Sigmoid colon (tissue), 7 donors: ENCODE results near the gene ACTR3. TPM values are rescaled to one million over a fixed set of nuclear protein-coding genes. Genes with fewer than 3 reads are reported as not detected.

Experiments used
- DNase-seq: peaks from one replicate; pipeline ENCODE4 v3.0.0-alpha.2; 2019
- H3K27ac ChIP-seq, 4 donors: fragments of 200-600 bp; sonication (generic); one replicate each; pipeline ENCODE4 v1.5.1; 2016 to 2019; ENCODE audit warnings: mild to moderate bottlenecking in 1 of 4
- H3K27me3 ChIP-seq, 3 donors: fragments of 200-600 bp; sonication (generic); one replicate each; pipeline ENCODE4 v1.5.1; 2019; ENCODE audit warnings: mild to moderate bottlenecking in 1 of 3
- H3K36me3 ChIP-seq, 4 donors: fragments of 200-600 bp; sonication (generic); one replicate each; pipeline ENCODE4 v1.5.1; 2016 to 2019
- H3K4me1 ChIP-seq, 4 donors: fragments of 200-600 bp; sonication (generic); one replicate each; pipeline ENCODE4 v1.5.1; 2017 to 2019
- H3K4me3 ChIP-seq, 4 donors: fragments of 200-600 bp; sonication (generic); one replicate each; pipeline ENCODE4 v1.5.1; 2017 to 2019; ENCODE audit warnings: mild to moderate bottlenecking in 2 of 4, moderate library complexity in 1 of 4
- H3K9me3 ChIP-seq, 4 donors: fragments of 200-600 bp in 3 of 4; sonication (generic) in 3 of 4; one replicate each; pipeline versions ENCODE4 v1.5.1 to v1.6.1; 2013 to 2019
- EP300 ChIP-seq, 4 donors: sonication (generic); formaldehyde crosslinking; IDR thresholded peaks; one replicate each; pipeline ENCODE4 v1.6.1; 2017; ENCODE audit warnings: antibody characterized with exemption in 4 of 4
- POLR2A ChIP-seq, 2 donors: fragments of 450-650 bp; IDR thresholded peaks; one replicate each; pipeline ENCODE4 v1.6.1; 2016; ENCODE audit warnings: antibody characterized with exemption in 2 of 2, mild to moderate bottlenecking in 2 of 2, moderate library complexity in 2 of 2
- POLR2AphosphoS5 ChIP-seq, 4 donors: sonication (generic); formaldehyde crosslinking; IDR thresholded peaks; one replicate each; pipeline ENCODE4 v1.6.1; 2017; ENCODE audit warnings: antibody characterized with exemption in 4 of 4
- WGBS, 2 donors: extraction: QIAGEN DNeasy Blood & Tissue Kit; methylation state at CpG; one replicate each; pipeline ENCODE4 v1.1.7; 2013; 5-methylcytosine and 5-hydroxymethylcytosine counted together
- intact Hi-C: fragments of 100-400 bp; cut with DNase I; formaldehyde crosslinking; loops from one replicate; pipeline ENCODE4 v1.15.1; 2023
- polyA plus RNA-seq, 3 donors: library from polyadenylated mRNA; stranded (reverse); fragments of 200-250 nt; gene quantifications; one replicate each; pipeline ENCODE4 v1.2.3, GENCODE V29; 2013
- total RNA-seq, 4 donors: library from RNA; depleted of rRNA; stranded (reverse); fragments of >200 nt; gene quantifications; one replicate each; pipeline ENCODE4 v1.1.0, GENCODE V29; 2016
- TF ChIP-seq, protein P1 (sequence below), 4 experiments: fragments of 450-650 bp in 3 of 4; fragments of 200-600 bp in 1 of 4; IDR thresholded peaks; one replicate each; pipeline ENCODE4 v1.5.1; 2016 to 2019; ENCODE audit warnings: antibody characterized with exemption in 4 of 4, mild to moderate bottlenecking in 3 of 4, moderate library complexity in 2 of 4
- donor health status: healthy with polysubstance abuse.
- donor health status: Bipolar disorder and iron deficiency.
- donor health status: healthy.

ACTR3 gene
- total and polyA plus RNA-seq, 7 donors = 108 to 178 (median 147) TPM

DNA sequence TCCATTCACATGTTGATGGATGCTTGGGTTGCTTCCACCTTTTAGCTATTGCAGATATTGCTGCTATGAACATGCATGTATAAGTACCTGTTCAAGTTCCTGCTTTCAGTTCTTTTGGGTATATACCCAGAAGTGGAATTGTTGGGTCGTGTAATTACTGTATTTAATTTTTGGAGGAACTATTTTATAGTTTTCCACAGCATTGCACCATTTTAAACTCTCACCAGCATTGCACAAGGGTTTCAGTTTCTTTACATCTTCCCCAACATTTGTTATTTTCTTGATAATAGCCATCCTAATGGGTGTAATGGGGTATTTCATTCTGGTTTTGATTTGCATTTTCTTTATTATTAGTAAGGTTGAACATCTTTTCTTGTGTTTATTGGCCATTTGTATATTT lies 16.0 kb downstream of the ACTR3 start:
- Histone ChIP-seq H3K27me3 (no peaks in the 10 kb centered on the region), H3K4me1 (peaks cover 0 to 71% (median 57%) of the 10 kb centered on the region in 4 donors), H3K36me3 (no peaks in the 10 kb centered on the region), H3K4me3 (no peak overlapping the region), H3K9me3 (no peaks in the 10 kb centered on the region), H3K27ac (no peak overlapping the region)
- 71 to 81% methylated on average over 1 of the region's 1 CpG for WGBS, 2 donors
- no peak for DNase-seq
- intact Hi-C loops = no loop called here
- no peak for TF ChIP-seq POLR2A (IDR thresholded peaks at IDR 0.05)
- TF ChIP-seq POLR2AphosphoS5 (IDR thresholded peaks at IDR 0.05) = no peak
- TF ChIP-seq, protein P1, sequence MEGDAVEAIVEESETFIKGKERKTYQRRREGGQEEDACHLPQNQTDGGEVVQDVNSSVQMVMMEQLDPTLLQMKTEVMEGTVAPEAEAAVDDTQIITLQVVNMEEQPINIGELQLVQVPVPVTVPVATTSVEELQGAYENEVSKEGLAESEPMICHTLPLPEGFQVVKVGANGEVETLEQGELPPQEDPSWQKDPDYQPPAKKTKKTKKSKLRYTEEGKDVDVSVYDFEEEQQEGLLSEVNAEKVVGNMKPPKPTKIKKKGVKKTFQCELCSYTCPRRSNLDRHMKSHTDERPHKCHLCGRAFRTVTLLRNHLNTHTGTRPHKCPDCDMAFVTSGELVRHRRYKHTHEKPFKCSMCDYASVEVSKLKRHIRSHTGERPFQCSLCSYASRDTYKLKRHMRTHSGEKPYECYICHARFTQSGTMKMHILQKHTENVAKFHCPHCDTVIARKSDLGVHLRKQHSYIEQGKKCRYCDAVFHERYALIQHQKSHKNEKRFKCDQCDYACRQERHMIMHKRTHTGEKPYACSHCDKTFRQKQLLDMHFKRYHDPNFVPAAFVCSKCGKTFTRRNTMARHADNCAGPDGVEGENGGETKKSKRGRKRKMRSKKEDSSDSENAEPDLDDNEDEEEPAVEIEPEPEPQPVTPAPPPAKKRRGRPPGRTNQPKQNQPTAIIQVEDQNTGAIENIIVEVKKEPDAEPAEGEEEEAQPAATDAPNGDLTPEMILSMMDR (IDR thresholded peaks at IDR 0.05) = no peak
- no peak for TF ChIP-seq EP300 (IDR thresholded peaks at IDR 0.05)

DNA sequence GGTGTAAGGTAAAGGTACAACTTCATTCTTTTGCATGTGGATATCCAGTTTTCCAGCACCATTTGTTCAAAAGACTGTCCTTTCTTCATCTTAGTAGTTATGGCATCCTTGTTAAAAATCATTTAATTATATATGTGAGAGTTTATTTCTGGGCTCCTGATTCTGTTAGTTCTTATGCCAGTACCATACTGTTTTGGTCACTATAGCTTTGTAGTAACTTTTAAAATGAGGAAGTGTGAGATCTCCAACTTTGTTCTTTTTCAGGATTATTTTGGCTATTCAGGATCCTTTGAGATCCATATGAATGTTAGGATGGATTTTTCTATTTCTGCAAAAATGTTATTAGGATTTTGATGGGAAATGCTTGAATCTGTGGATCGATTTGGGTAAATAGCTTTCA lies 16.8 kb downstream of the ACTR3 start:
- Histone ChIP-seq H3K36me3 (no peaks in the 10 kb centered on the region), H3K4me3 (no peak overlapping the region), H3K27ac (no peak overlapping the region), H3K27me3 (no peaks in the 10 kb centered on the region), H3K4me1 (peaks cover 0 to 67% (median 55%) of the 10 kb centered on the region in 4 donors), H3K9me3 (no peaks in the 10 kb centered on the region)
- no peak for TF ChIP-seq EP300 (IDR thresholded peaks at IDR 0.05)
- TF ChIP-seq POLR2AphosphoS5 (IDR thresholded peaks at IDR 0.05) = no peak
- TF ChIP-seq, protein P1 (IDR thresholded peaks at IDR 0.05) = no peak
- TF ChIP-seq POLR2A (IDR thresholded peaks at IDR 0.05) = no peak
- intact Hi-C loops = no loop called here
- 97% methylated on average over 1 of the region's 1 CpG for WGBS, 2 donors
- no peak for DNase-seq

DNA sequence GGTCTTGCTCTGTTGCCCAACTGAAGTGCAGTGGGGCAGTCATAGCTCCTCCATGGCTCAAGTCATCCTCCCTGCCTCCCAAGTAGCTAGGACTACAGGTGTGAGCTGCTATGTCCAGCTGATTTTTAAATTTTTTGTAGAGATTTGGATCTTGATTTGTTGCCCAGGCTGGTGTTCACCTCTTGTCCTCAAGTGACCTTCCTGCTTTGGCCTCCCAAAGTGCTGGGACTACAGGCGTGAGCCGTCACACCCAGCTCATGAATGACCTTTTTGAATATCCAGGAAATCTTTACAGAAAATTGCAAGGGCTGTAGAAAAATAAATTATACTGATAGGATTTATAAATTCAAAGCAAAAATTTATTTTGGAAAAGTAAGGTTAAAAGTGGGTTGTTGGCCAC lies 17.4 kb downstream of the ACTR3 start:
- 64 to 84% methylated on average over 2 of the region's 2 CpGs for WGBS, 2 donors
- Histone ChIP-seq H3K27ac (no peak overlapping the region), H3K9me3 (no peaks in the 10 kb centered on the region), H3K36me3 (no peaks in the 10 kb centered on the region), H3K4me3 (no peak overlapping the region), H3K27me3 (no peaks in the 10 kb centered on the region), H3K4me1 (peaks cover 0 to 61% (median 49%) of the 10 kb centered on the region in 4 donors)
- intact Hi-C loops = no loop called here
- TF ChIP-seq EP300 (IDR thresholded peaks at IDR 0.05) (no peak), POLR2A (IDR thresholded peaks at IDR 0.05) (no peak), POLR2AphosphoS5 (IDR thresholded peaks at IDR 0.05) (no peak)
- TF ChIP-seq, protein P1 (IDR thresholded peaks at IDR 0.05) = no peak
- no peak for DNase-seq

DNA sequence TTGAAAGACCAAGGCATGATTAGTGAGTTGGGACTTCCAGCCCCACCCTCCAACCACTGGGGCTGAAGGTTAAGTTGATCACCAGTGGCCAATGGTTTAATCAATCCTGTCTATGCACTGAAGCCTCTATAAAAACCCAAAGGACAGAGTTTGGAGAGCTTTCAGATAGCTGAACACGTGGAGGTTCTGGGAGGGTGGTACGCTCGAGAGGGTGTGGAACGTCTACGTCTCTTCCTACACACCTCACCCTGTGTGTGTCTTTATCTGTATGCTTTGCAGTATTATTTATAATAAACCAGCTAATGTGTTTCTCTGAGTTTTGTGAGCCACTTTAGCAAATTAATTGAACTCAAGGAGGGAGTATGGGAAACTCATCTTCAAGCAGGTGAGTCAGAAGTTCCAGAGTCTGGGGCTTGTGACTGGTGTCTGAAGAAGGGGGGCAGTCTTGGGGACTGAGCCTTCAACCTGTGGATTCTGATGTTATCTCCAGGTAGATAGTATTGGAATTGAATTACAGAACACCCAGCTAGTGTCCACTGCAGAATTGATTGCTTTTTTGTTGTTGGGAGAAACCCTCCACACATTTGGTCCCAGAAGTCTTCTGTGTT lies 20.3 kb downstream of the ACTR3 start:
- no peak for DNase-seq
- Histone ChIP-seq H3K4me1 (peaks cover 0 to 36% (median 30%) of the 10 kb centered on the region in 4 donors), H3K4me3 (no peak overlapping the region), H3K9me3 (no peaks in the 10 kb centered on the region), H3K36me3 (peaks cover 0 to 5% (median 0%) of the 10 kb centered on the region in 4 donors), H3K27me3 (no peaks in the 10 kb centered on the region), H3K27ac (no peak overlapping the region)
- TF ChIP-seq EP300 (IDR thresholded peaks at IDR 0.05) (no peak), POLR2A (IDR thresholded peaks at IDR 0.05) (no peak), POLR2AphosphoS5 (IDR thresholded peaks at IDR 0.05) (no peak)
- WGBS, 2 donors = 72 to 87% methylated on average over 5 of the region's 5 CpGs
- intact Hi-C loops = no loop called here

DNA sequence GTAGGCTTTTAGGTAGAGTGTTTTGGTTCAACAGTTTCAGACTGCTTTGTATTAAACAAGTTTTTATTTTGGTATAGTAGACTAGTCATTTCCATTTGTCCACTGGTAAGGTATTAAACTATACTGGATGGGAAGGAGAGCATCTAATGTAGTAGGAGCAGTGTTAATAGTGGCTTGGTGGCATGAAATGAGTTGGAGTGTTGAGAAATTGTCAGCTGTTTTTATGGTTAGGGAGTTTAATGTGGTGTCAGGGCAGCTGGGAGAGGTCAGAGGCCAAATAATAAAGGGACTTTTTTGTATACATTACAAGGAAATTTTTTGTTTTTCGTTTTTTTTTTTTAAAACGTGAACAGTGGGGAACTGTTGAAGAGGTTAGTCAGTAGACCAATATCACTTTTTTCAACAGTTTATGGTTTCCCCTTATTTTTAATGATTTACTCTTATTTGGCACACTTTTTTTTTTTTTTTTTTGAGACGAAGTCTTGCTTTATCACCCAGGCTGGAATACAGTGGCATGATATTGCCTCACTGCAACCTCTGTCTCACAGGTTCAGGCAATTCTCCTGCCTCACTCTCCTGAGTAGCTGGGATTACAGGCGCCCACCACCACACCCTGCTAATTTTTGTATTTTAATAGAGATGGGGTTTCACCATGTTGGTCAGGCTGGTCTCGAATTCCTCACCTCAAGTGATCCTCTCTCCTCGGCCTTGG lies 21.2 kb downstream of the ACTR3 start:
- no peaks in the 10 kb centered on the region for H3K27me3 ChIP-seq
- TF ChIP-seq POLR2A (IDR thresholded peaks at IDR 0.05) (no peak), POLR2AphosphoS5 (IDR thresholded peaks at IDR 0.05) (no peak), EP300 (IDR thresholded peaks at IDR 0.05) (no peak)
- TF ChIP-seq, protein P1 (IDR thresholded peaks at IDR 0.05) = no peak
- H3K9me3 ChIP-seq = no peaks in the 10 kb centered on the region
- H3K4me3 ChIP-seq = no peak overlapping the region
- H3K4me1 ChIP-seq = peaks cover 0 to 36% (median 29%) of the 10 kb centered on the region in 4 donors
- no peak overlapping the region for H3K27ac ChIP-seq
- DNase-seq = no peak
- 61% methylated on average over 6 of the region's 6 CpGs for WGBS, 2 donors
- intact Hi-C loops = no loop called here
- peaks cover 0 to 9% (median 0%) of the 10 kb centered on the region in 4 donors for H3K36me3 ChIP-seq
